ENCODE measurements around the gene CFAP210. TPM values are rescaled to one million over a fixed set of nuclear protein-coding genes. Genes with fewer than 3 reads are reported as not detected.

Gene CFAP210
- polyA plus RNA-seq, 3 donors = not detected

GRCh38 chr2:169676357-169676756 is 17.8 kb downstream of the CFAP210 start:
- Histone ChIP-seq H3K9me3 (replicated peaks in 1 of 2; ENCODE audit: control insufficient read depth in 1 of 2, insufficient read depth in 1 of 2, low read length in 2 of 2) (no peaks in the 10 kb centered on the region), H3K4me3 (replicated peaks in 1 of 3; ENCODE audit: low read depth in 2 of 3, low read length in 3 of 3) (no peak overlapping the region), H3K79me2 (ENCODE audit: insufficient read depth, low read length) (no peaks in the 10 kb centered on the region), H3K4me2 (replicated peaks; ENCODE audit: extremely low read depth, low read length, poor library complexity, severe bottlenecking) (no peak overlapping the region), H3K27ac (ENCODE audit: low read depth in 1 of 2, low read length in 2 of 2) (no peak overlapping the region), H3K9ac (ENCODE audit: insufficient read depth, low read length, poor library complexity, severe bottlenecking) (no peak overlapping the region), H3K4me1 (ENCODE audit: control insufficient read depth in 1 of 2, insufficient read depth in 2 of 2, low read length in 2 of 2) (no peaks in the 10 kb centered on the region), H2AFZ (ENCODE audit: insufficient read depth, low read depth, low read length, poor library complexity, severe bottlenecking) (no peak overlapping the region), H3K27me3 (ENCODE audit: control insufficient read depth in 2 of 2, insufficient read depth in 2 of 2, low read length in 2 of 2) (no peaks in the 10 kb centered on the region), H4K20me1 (ENCODE audit: insufficient read depth, low read length) (no peaks in the 10 kb centered on the region), H3K36me3 (replicated peaks in 1 of 2; ENCODE audit: control insufficient read depth in 1 of 2, insufficient read depth in 2 of 2, low read length in 2 of 2) (no peaks in the 10 kb centered on the region)
- intact Hi-C loops (cut with micrococcal nuclease) = no loop called here
- WGBS (ENCODE audit: insufficient coverage) = no CpG with 5 or more reads among the region's 3 CpGs
- peak; percentile 18 for TF ChIP-seq CTCF (IDR thresholded peaks at IDR 0.05)
- H3K9me3 Mint-ChIP-seq = peaks cover 0 to under 1% (median 0%) of the 10 kb centered on the region in 7 donors
- no peaks in the 10 kb centered on the region for H3K4me1 Mint-ChIP-seq
- DNase-seq = no peak
- peaks cover 0 to 3% (median 2%) of the 10 kb centered on the region in 3 donors for H3K27me3 Mint-ChIP-seq (ENCODE audit: low read depth in 3 of 3)
- no peak overlapping the region for H3K4me3 Mint-ChIP-seq
- H3K27ac Mint-ChIP-seq = no peak overlapping the region
- no peaks in the 10 kb centered on the region for H3K36me3 Mint-ChIP-seq

- Histone ChIP-seq H3K27me3 (ENCODE audit: control insufficient read depth in 2 of 2, insufficient read depth in 2 of 2, low read length in 2 of 2) (no peaks in the 10 kb centered on the region), H3K27ac (ENCODE audit: low read depth in 1 of 2, low read length in 2 of 2) (no peak overlapping the region), H3K4me1 (ENCODE audit: control insufficient read depth in 1 of 2, insufficient read depth in 2 of 2, low read length in 2 of 2) (no peaks in the 10 kb centered on the region), H4K20me1 (ENCODE audit: insufficient read depth, low read length) (no peaks in the 10 kb centered on the region), H3K9me3 (replicated peaks in 1 of 2; ENCODE audit: control insufficient read depth in 1 of 2, insufficient read depth in 1 of 2, low read length in 2 of 2) (no peaks in the 10 kb centered on the region), H3K4me2 (replicated peaks; ENCODE audit: extremely low read depth, low read length, poor library complexity, severe bottlenecking) (no peak overlapping the region), H3K79me2 (ENCODE audit: insufficient read depth, low read length) (no peaks in the 10 kb centered on the region), H3K9ac (ENCODE audit: insufficient read depth, low read length, poor library complexity, severe bottlenecking) (no peak overlapping the region), H2AFZ (ENCODE audit: insufficient read depth, low read depth, low read length, poor library complexity, severe bottlenecking) (no peak overlapping the region), H3K4me3 (replicated peaks in 1 of 3; ENCODE audit: low read depth in 2 of 3, low read length in 3 of 3) (no peak overlapping the region), H3K36me3 (replicated peaks in 1 of 2; ENCODE audit: control insufficient read depth in 1 of 2, insufficient read depth in 2 of 2, low read length in 2 of 2) (no peaks in the 10 kb centered on the region)
- H3K36me3 Mint-ChIP-seq = no peaks in the 10 kb centered on the region
- DNase-seq = no peak
- 92% methylated on average over 2 of the region's 2 CpGs for WGBS (ENCODE audit: insufficient coverage)
- TF ChIP-seq CTCF (IDR thresholded peaks at IDR 0.05) = no peak
- H3K4me3 Mint-ChIP-seq = no peak overlapping the region
- no peaks in the 10 kb centered on the region for H3K4me1 Mint-ChIP-seq
- peaks cover 0 to 2% (median 0%) of the 10 kb centered on the region in 7 donors for H3K9me3 Mint-ChIP-seq
- no peak overlapping the region for H3K27ac Mint-ChIP-seq
- H3K27me3 Mint-ChIP-seq (ENCODE audit: low read depth in 3 of 3) = peaks cover 0 to 2% (median 2%) of the 10 kb centered on the region in 3 donors
- intact Hi-C loops (cut with micrococcal nuclease) = no loop called here
Observed at GRCh38 chr2:169673921-169674320, 20.3 kb downstream of the CFAP210 start.

All from CD14-positive monocyte (primary cell).